ENCODE data around the gene GRIK4.

Gene GRIK4

GRCh38 chr11:120510406-120511115, 987 bp upstream of the GRIK4 start:
- no peak for DNase-seq

GRCh38 chr11:120511820-120512738, 531 bp downstream of the GRIK4 start:
- DNase-seq: no peak

GRCh38 chr11:120512739-120513435, 1.3 kb downstream of the GRIK4 start:
- DNase-seq: no peak

- no peak for DNase-seq
Observed at GRCh38 chr11:120513436-120514315, 2.1 kb downstream of the GRIK4 start.

- no peak for DNase-seq
Observed at GRCh38 chr11:120514541-120515121, 3.1 kb downstream of the GRIK4 start.

- DNase-seq: no peak
Observed at GRCh38 chr11:120515186-120515723, 3.7 kb downstream of the GRIK4 start.

GRCh38 chr11:120516461-120517389, 5.2 kb downstream of the GRIK4 start:
- DNase-seq: no peak

DNA sequence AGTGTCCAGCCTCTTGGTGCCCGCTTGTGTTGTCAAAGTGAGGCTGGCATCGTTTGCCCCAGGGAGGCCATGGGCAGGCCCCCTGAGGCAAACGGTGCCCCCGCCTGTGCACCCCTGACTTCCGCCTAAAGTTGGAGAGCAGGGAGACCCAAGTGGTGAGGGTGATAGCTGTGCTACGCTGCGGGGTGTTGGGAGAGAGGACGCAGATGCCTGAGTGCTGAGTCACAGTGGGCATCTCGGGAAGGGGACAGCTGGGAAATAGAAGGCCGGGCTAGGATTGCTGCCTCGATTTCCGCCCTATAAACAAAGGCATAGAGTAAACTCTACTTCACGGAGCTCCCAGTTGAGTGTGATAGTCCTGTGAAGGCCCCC, 5.8 kb downstream of the GRIK4 start:
- no peak for DNase-seq

DNA sequence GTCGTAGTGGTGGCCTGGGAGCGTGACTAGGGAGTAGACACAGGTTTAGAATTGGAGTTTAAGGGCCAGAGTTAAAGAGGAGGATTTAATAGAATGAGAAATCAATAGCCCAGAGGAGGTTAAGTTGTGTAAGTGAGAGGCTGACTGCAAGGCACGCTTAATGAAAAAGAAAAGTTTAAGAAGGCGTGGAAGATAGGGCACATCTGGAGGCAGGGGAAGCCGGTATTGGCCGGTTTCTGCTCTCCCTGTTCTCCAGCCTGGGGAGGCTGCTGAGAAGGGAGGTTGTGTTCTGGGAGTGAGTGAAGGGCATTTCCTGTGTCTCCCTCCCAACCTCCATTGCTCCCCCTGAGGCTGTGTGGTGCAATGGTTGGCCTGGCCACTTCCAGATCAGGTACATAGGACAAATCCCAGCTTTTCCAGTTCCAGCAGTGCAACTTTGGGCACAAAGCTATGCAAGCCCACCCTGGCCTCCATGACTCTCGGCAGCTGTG, 6.3 kb downstream of the GRIK4 start:
- no peak for DNase-seq

- DNase-seq: no peak
Observed at GRCh38 chr11:120518356-120518755, 6.8 kb downstream of the GRIK4 start.

GRCh38 chr11:120519474-120519873, 7.9 kb downstream of the GRIK4 start:
- no peak for DNase-seq

DNA sequence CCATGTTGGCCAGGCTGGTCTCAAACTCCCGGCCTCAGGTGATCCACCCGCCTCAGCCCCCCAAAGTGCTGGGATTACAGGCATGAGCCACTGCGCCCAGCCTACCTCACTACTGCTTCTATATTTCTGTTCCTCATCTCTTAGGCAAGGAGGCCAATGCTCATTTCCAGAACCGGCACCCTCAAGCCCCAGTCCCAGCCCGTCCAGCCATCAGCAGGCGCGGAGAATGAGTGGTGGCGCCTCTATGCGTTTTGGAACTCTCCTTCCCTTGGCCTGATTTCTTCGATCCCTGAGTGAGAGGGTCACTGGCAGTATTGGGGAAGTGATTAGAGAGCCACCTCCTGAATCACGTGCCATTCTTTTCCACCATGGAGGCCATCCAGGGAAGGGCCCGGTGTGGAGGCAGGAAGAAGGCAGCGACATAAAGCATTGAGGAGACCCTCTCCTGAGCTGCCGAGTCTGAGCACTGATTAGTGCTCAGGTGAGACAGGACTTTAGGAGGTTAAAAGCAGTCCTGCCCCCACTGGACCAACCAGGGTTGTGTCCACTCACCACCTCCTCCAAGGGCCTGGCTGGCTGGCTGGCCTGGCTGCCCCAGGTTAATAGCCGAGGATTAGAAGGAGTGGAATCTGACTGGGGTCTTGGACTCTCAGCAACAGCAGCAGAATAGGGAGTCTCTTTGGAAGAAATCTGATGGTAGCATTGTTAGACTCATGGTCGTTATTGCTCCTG, 8.7 kb downstream of the GRIK4 start:
- no peak for DNase-seq

- no peak for DNase-seq
Observed at GRCh38 chr11:120521176-120521575, 9.6 kb downstream of the GRIK4 start.

DNA sequence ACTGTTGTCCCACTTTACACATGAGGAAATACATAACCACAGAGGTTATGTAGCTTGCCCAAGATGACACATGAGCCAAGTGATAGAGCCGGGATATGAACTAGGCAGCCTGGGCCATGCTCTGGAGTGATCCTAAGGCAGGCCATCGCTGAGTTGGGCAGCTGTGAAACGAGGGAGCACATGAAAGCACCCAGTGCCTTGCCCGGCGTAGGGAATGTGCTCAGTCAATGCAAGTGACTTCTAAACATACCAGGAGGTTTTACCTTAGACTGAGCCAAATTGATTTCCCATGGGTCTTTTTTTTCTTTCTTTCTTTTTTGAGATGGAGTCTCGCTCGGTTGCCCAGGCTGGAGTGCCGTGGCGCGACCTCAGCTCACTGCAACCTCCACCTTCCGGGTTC, 10.5 kb downstream of the GRIK4 start:
- no peak for DNase-seq

DNA sequence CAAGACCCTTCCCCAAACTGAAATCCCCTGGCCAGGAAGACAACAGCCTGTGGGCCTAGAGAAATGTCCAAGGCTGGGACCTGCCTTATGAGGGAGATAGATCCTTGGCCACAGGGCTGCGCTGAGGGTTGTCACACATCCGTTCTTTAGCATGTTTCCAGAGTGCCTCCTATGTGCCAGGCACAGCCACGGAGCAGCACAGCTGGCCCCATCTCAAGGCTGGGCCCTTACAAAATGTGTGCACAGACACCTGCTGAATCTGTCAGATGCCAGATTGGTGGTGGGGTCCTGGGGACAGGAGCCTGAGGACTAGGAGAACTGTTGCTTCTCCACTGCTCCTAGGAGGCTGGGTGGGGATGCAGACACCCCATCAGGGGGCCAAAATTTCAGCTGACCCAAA, 11.2 kb downstream of the GRIK4 start:
- DNase-seq: no peak

- no peak for DNase-seq
Observed at GRCh38 chr11:120523196-120523595, 11.6 kb downstream of the GRIK4 start.

- no peak for DNase-seq
Observed at GRCh38 chr11:120524536-120525085, 13.1 kb downstream of the GRIK4 start.

DNA sequence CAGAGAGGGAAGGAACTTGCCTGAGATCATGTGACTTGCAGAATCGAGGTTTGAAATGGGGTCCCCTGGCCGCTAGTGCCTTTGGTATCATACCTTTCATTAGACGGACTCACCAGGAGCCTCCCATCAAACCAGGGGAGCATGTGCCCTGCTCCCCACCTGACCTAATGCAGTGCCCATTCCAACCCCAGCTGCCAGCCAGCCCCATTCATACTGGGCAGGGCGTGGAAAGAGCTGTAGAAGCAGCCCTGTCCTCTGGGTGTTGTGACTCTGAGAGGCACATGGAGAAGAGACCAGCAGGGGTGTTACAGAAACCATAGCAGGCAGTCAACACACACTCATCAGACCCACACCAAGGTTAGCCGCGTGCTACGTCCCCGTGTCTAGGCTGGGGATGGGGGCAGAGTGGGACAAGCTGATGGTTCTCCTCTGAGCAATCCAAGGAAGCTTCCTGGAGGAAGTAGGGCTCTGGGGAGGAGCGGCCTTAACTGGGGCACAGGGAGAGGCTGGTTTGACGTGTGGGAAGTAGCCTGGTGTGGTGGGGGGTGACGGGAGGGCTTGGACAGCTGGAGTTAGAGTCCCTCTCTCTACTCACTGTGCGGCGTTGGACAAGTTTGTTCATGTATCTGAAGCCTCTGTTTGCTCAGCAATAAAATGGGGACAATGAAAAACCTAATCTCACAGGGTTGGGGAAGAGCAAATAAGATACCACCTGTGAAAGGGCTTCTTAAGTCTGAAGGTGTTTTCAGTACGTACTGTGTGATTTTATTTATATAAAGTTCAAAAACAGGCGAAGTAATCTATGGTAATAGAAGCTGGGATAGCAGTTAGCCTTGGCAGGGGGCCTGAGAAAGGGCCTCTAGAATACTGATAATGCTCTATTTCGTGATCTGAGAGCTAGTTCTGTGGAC, 14.0 kb downstream of the GRIK4 start:
- no peak for DNase-seq

Measured in stimulated activated CD4-positive, alpha-beta T cell treated with anti-CD3 and anti-CD28 coated beads, Interleukin-15, amount 100 ng/mL, for 24 hours (primary cell).